Kidney (tissue), 14 donors: Measurements from ENCODE around the gene TSPAN3. TPM values are rescaled to one million over a fixed set of nuclear protein-coding genes. Genes with fewer than 3 reads are reported as not detected.

Source experiments
- DNase-seq, 5 donors: peaks; one replicate each; pipeline ENCODE4 v3.0.0-alpha.2; 2013 to 2020
- FAIRE-seq: peaks from 2 replicates; lab custom pipeline; 2012; peaks lifted over from hg19 to GRCh38; lab: Jason Lieb, UNC
- H3K27ac ChIP-seq, 2 donors: one replicate each; pipeline ENCODE4 v1.7.0; 2013; ENCODE audit warnings: low read depth in 2 of 2, low read length in 2 of 2, inconsistent platforms in 1 of 2
- H3K27me3 ChIP-seq: one replicate; pipeline ENCODE4 v1.7.1; 2013; ENCODE audit warnings: low read length, inconsistent platforms; ENCODE audit not compliant: control insufficient read depth, insufficient read depth
- H3K36me3 ChIP-seq, 3 donors: one replicate each; pipeline versions ENCODE4 v1.7.0 to v1.7.1; 2013; ENCODE audit warnings: low read length in 3 of 3, control low read depth in 1 of 3, inconsistent platforms in 1 of 3; ENCODE audit not compliant: insufficient read depth in 3 of 3, control insufficient read depth in 2 of 3
- H3K4me1 ChIP-seq, 3 donors: one replicate each; pipeline versions ENCODE4 v1.7.0 to v1.7.1; 2013; ENCODE audit warnings: low read length in 3 of 3, inconsistent platforms in 1 of 3, low read depth in 1 of 3; ENCODE audit not compliant: control insufficient read depth in 2 of 3, insufficient read depth in 2 of 3
- H3K4me3 ChIP-seq, 3 donors: one replicate each; pipeline versions ENCODE4 v1.7.0 to v1.8.1; 2013; ENCODE audit warnings: low read length in 3 of 3, control low read depth in 1 of 3, inconsistent platforms in 1 of 3
- H3K9ac ChIP-seq, 3 donors: one replicate each; pipeline versions ENCODE4 v1.7.0 to v1.7.1; 2013; ENCODE audit warnings: low read length in 3 of 3, control low read depth in 1 of 3, inconsistent platforms in 1 of 3
- H3K9me3 ChIP-seq, 3 donors: one replicate each; pipeline versions ENCODE4 v1.7.0 to v1.7.1; 2013; ENCODE audit warnings: low read length in 3 of 3, control low read depth in 1 of 3, inconsistent platforms in 1 of 3; ENCODE audit not compliant: control insufficient read depth in 2 of 3, insufficient read depth in 1 of 3
- intact Hi-C: fragments of 100-400 bp; cut with DNase I; formaldehyde crosslinking; loops from one replicate; pipeline ENCODE4 v1.11.1; 2022
- polyA plus RNA-seq: library from polyadenylated mRNA; stranded (reverse); fragments of 350-450 nt; fragmentation: Illumina TruSeq; extraction: RNeasy Lipid Tissue Mini Kit (QIAGEN cat#74804); gene quantifications from one replicate; pipeline ENCODE4 v1.2.3, GENCODE V29; 2014; ENCODE audit warnings: low read depth, low replicate concordance; ENCODE audit not compliant: insufficient read depth
- total RNA-seq: library from RNA; stranded (reverse); fragmentation: NEBNext Ultra II Directional; extraction: Animal tissue kit (Norgen Biotek cat#: 25700); gene quantifications from one replicate; pipeline ENCODE4 v1.2.1, GENCODE V29; 2021
- TF ChIP-seq, protein P1 (sequence below): IDR thresholded peaks from 3 replicates; pipeline ENCODE4 v1.5.1; 2012; ENCODE audit warnings: mild to moderate bottlenecking, moderate library complexity, borderline replicate concordance; ENCODE audit not compliant: insufficient read depth; ENCODE audit errors: extremely low read depth
- donor health status: control.
- donor health status: control.
- donor health status: control.
- donor health status: control.
- donor health status: control.
- donor health status: DM: yes; HTN: yes; CAD: no.
- donor health status: Normal renal cell carcinoma (clear cell type).

Gene TSPAN3
- total and polyA plus RNA-seq, 2 donors from 2014 or later = 245 to 273 TPM

DNA sequence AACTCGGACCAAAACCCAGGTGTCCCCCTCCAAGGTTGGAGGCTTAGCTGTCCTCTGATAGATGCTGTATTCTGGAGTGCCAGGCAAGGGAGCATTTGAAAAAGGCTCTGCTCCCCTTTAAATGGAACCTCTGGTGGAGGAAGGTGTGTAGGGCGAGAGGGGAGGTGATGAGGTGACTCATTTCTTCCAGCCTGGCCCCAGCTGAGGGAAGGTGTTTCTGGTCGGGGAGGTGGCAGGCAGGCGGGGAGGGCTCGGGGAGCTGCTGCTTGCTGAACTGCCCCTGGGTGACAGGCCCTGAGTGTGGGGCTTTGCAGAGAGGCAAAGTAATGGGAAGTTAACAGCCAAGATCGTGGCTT is 57.2 kb downstream of the TSPAN3 start:
- no peaks in the 10 kb centered on the region for H3K4me1 ChIP-seq
- H3K36me3 ChIP-seq = no peaks in the 10 kb centered on the region
- H3K4me3 ChIP-seq = no peak overlapping the region
- no peak for FAIRE-seq
- H3K27me3 ChIP-seq = no peaks in the 10 kb centered on the region
- no peak overlapping the region for H3K9ac ChIP-seq
- intact Hi-C loops = no loop called here
- TF ChIP-seq, protein P1, sequence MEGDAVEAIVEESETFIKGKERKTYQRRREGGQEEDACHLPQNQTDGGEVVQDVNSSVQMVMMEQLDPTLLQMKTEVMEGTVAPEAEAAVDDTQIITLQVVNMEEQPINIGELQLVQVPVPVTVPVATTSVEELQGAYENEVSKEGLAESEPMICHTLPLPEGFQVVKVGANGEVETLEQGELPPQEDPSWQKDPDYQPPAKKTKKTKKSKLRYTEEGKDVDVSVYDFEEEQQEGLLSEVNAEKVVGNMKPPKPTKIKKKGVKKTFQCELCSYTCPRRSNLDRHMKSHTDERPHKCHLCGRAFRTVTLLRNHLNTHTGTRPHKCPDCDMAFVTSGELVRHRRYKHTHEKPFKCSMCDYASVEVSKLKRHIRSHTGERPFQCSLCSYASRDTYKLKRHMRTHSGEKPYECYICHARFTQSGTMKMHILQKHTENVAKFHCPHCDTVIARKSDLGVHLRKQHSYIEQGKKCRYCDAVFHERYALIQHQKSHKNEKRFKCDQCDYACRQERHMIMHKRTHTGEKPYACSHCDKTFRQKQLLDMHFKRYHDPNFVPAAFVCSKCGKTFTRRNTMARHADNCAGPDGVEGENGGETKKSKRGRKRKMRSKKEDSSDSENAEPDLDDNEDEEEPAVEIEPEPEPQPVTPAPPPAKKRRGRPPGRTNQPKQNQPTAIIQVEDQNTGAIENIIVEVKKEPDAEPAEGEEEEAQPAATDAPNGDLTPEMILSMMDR = no peak
- peak in 1 of 5 donors; percentile 84 for DNase-seq
- H3K9me3 ChIP-seq = no peaks in the 10 kb centered on the region
- no peak overlapping the region for H3K27ac ChIP-seq

DNA sequence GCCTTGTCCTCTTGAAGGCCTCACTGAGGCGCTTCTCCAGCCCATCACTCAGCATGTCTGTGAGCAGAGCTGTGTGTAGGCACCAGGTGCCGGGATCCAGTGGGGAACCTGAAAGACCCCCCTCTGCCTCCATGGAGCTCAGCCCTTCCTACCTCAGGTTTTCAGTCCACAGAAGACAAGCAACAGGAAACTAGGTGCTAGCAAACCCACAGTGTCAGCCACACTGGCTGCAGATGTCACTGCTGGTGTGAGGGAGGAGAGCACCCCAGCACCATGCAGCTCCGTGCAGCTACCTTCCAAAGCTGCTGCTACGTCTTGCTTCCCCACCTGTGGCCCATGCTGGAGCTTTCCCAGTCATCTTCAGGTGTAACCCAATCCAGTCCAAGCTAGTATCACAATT is 58.0 kb downstream of the TSPAN3 start:
- Histone ChIP-seq H3K9ac (no peak overlapping the region), H3K27me3 (no peaks in the 10 kb centered on the region), H3K4me3 (no peak overlapping the region), H3K9me3 (no peaks in the 10 kb centered on the region), H3K27ac (no peak overlapping the region), H3K4me1 (no peaks in the 10 kb centered on the region), H3K36me3 (no peaks in the 10 kb centered on the region)
- DNase-seq = no peak
- FAIRE-seq = no peak
- intact Hi-C loops = no loop called here
- TF ChIP-seq, protein P1 = no peak

DNA sequence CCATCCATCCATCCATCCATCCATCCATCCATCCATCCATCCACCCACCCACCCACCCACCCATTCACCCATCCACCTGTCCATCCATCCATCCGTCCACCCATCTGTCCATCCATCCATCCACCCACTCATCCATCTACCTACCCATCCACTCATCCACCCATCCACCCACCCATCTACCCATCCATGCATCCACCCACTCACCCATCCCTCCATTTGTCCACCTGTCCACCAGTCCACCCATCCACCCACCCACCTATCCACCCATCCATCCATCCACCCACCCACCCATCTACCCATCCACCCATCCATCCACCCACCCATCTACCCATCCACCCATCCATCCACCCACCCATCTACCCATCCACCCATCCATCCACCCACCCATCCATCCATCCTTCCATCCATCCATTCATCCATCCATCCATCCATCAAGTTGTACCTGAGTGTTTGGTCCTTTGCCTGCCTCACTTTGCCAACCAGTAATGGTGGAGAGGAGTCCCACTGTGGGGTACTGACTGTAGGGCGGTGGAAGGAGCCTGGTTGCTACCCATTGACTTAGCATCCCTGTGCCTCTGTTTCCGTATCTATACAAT is 58.7 kb downstream of the TSPAN3 start:
- H3K27ac ChIP-seq = no peak overlapping the region
- no peak overlapping the region for H3K9ac ChIP-seq
- H3K9me3 ChIP-seq = no peaks in the 10 kb centered on the region
- intact Hi-C loops = no loop called here
- no peaks in the 10 kb centered on the region for H3K4me1 ChIP-seq
- no peak for FAIRE-seq
- H3K4me3 ChIP-seq = no peak overlapping the region
- no peaks in the 10 kb centered on the region for H3K27me3 ChIP-seq
- DNase-seq = no peak
- TF ChIP-seq, protein P1 = no peak
- no peaks in the 10 kb centered on the region for H3K36me3 ChIP-seq

DNA sequence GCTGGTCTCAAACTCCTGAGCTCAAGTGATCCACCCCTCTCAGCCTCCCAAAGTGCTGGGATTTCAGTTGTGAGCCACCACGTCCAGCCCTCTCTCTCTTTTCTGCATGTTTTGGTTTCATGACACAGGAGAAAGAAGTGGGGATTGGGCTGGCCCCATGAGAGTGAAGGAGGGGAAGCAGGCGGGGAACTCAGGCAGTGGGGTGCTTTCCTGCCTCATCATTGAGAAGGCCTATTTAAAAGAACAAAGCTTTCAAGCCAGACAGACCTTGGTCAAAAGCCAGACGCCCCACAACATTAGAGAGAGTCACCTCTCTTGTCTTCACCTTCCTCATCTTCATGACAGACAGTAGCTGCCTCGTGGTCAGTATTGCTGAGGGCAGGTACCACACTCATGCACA is 60.1 kb downstream of the TSPAN3 start:
- H3K9me3 ChIP-seq = no peaks in the 10 kb centered on the region
- TF ChIP-seq, protein P1 = no peak
- H3K4me1 ChIP-seq = no peaks in the 10 kb centered on the region
- DNase-seq = peak in 1 of 5 donors; percentile 36
- H3K36me3 ChIP-seq = no peaks in the 10 kb centered on the region
- no peak overlapping the region for H3K27ac ChIP-seq
- H3K9ac ChIP-seq = no peak overlapping the region
- FAIRE-seq = no peak
- H3K4me3 ChIP-seq = no peak overlapping the region
- intact Hi-C loops = no loop called here
- H3K27me3 ChIP-seq = no peaks in the 10 kb centered on the region
